ENCODE data around the gene VPS37B.
"Not testable (repeated sequence)": the region's sequence is repeated elsewhere in the genome, so short reads cannot be mapped to it uniquely, and the experiment has no call there.

VPS37B gene, protein sequence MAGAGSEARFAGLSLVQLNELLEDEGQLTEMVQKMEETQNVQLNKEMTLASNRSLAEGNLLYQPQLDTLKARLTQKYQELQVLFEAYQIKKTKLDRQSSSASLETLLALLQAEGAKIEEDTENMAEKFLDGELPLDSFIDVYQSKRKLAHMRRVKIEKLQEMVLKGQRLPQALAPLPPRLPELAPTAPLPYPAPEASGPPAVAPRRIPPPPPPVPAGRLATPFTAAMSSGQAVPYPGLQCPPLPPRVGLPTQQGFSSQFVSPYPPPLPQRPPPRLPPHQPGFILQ

DNA sequence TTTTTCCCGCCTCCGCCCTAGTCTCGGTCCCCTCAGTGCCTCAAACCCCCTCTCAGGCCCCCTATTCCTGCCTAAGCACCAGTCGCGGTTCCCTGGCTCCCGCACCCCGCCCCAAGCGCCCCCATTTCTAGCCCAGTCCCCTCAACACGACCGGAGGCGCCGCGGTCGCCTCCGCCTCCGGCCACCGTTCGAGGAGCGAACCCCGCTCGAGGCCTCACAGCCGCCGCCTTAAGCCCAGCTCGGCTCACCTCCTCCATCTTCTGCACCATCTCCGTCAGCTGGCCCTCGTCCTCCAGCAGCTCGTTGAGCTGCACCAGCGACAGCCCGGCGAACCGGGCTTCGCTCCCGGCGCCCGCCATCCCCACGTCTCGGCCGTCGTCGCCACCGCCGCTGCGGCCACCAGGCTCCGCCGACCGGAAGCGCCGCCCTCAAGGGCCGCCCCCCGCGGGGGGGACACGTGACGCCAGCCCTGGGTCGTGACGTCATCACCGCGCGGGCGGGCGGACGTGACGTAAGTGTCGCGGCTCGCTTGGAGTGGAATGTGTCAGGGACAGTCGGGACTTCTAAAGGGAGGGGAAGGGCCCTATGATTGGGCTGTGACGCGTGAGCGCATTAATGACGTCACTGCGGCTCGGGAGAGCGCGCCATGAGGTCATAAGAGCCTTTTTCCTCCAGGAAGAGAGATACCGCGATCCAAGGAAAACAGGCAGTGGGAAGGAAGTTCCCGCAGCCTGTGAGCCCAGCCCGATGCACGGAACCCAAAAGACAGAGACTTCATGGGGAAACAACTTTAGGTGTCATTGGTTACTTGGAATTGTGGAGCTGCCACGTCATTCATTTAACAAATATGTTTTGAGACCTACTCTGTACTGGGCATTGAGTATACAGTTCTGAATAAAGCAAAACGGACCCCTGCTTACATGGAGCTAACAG, at the start of gene VPS37B:
VPS37B (minus strand) TSS at position 421 of the 933 bp plus-strand sequence; CDS start at position 359, 62 bp downstream.
- DNase-seq: peak in 52 of 58 donors; percentile 15 to 84 (median 64)

- peak in 53 of 58 donors; percentile 36 to 91 (median 74) for DNase-seq
Observed at GRCh38 chr12:122944605-122945592, 49.0 kb upstream of the VPS37B start.

DNA sequence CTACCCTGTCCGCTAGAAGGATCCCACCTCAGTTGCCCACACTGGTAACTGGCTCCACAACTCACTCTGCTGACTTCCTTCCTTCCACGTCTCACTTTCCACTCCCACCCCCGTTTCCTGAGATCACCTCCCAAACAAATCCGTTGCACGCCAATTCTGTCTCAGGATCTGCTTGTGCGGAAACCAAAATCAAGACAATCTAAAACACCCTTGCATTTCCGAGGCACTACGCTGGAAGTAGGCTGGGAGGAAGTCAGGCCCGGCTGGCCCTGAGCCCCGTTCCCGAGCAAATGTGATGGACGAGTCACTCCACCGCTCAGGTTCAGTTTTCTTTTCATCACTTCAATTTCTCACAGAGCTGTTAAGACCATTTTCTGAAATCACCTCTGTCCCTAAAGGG, 47.3 kb upstream of the VPS37B start:
- DNase-seq: peak in 9 of 58 donors; percentile 7 to 59 (median 29)

GRCh38 chr12:122942637-122943036, 46.7 kb upstream of the VPS37B start:
- DNase-seq: no peak

DNA sequence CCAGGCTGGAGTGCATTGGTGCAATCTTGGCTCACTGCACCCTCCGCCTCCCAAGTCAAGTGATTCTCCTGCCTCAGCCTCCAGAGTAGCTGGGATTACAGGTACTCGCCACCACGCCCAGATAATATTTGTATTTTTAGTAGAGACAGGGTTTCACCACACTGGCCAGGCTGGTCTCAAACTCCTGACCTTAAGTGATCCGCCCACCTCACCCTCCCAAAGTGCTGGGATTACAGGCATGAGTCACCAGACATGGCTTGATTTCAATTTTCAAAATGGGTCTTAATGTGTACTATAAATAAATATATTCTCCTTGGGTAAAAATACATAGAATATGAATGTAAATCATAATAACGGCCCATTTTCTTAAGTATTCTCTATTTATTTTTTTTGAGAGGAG, 45.4 kb upstream of the VPS37B start:
- not testable (repeated sequence) for DNase-seq

DNA sequence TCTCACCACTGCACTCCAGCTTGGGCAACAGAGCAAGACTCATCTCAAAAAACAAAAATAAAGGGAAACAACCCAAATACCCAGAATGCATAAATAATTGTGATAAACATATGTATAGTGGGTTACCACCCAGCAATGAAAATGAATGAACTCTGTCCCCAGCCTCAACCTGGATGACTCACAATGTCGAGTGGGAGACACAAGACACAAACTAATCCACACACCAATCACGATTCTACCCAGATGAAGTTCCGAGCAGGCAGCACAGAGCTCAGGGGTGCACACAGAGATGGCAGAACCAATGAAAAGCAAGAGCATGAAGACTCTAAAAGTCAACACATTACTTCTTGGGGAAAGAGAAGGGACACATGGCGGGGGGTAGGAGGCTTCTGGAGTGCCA, 43.2 kb upstream of the VPS37B start:
- peak in 1 of 58 donors; percentile 10 for DNase-seq

GRCh38 chr12:122937622-122938091, 41.7 kb upstream of the VPS37B start:
- DNase-seq: no peak

GRCh38 chr12:122935318-122935717, 39.4 kb upstream of the VPS37B start:
- no peak for DNase-seq

GRCh38 chr12:122934722-122935121, 38.8 kb upstream of the VPS37B start:
- DNase-seq: no peak

GRCh38 chr12:122932207-122932606, 36.3 kb upstream of the VPS37B start:
- no peak for DNase-seq

DNA sequence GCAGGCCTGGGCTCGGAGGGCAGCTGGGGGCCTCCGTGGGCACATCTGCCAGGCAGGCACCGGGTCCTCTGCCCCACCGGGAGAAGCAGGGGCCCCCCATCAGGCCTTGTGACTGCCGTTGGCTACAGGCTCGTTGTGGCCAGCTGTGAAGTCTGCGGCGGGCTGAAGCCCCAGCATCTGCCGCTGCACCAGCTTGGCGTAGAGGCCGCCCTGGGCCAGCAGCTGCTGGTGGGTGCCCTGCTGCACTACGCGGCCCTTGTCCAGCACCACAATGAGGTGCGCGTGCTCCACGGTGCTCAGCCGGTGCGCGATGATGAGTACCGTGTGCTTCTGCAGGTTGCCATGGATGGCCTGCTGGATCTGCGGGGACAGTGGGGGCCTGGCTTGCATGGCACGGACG, 33.9 kb upstream of the VPS37B start:
- no peak for DNase-seq

GRCh38 chr12:122929148-122929538, 33.2 kb upstream of the VPS37B start:
- no peak for DNase-seq

DNA sequence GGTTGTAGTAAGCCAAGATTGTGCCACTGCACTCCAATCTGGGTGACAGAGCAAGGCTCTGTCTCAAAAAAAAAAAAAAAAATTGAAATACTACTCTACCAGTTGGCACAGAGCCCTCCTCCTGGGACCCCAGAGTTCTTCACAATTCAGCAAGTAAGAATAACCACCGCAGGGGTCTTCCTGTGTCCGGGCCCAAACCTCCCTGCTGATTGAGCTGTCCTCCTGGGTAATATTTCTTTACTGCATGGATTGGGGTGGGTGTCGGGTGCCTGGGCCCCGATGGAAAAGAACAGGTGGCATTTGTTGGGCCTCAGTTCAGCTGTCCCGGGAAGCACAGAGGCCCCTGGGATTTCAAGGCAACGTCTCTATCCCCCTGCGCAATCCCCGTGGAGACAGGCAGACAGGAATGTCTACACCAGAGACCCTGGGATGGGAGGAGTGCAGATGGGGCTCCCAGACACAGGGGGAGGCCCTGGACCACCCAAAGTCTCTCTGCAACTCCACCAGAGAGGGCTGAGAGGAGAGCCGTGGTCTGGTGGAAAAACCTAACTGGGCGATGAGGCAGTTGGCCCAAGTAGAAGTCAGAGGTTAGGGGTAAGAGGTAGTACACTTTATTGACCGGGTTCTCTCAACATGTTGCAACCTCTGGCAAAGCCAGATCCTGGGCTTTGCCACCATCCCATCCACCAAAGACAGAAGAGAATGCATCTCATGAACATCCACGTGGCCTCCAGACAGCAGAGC, 32.7 kb upstream of the VPS37B start:
- no peak for DNase-seq

DNA sequence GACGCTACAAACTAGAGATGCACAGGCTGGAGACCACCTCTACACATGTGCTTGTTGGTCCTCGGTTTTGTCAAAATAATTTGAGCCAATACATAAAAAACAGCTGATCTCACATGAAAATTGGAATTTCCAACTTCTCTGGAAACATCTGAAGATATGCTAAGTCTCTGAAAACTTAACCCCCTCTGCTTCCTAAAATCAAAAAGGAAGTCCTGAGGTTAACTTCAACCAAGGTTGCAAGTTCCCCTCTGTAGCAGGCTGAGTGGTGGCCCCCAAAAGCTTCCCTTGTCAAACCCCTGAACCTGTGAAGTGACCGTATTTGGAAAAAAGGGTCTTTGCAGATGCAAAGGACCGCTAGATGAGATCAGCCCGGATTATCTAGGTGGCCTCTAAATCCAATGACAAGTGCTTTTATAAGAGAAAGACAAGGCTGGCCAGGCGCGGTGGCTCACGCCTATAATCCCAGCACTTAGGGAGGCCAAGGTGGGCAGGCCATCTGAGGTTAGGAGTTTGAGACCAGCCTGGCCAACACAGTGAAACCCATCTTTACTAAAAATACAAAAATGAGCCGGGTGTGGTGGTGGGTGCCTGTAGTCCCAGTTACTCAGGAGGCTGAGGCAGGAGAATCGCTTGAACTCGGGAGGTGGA, 32.0 kb upstream of the VPS37B start:
- DNase-seq: no peak

DNA sequence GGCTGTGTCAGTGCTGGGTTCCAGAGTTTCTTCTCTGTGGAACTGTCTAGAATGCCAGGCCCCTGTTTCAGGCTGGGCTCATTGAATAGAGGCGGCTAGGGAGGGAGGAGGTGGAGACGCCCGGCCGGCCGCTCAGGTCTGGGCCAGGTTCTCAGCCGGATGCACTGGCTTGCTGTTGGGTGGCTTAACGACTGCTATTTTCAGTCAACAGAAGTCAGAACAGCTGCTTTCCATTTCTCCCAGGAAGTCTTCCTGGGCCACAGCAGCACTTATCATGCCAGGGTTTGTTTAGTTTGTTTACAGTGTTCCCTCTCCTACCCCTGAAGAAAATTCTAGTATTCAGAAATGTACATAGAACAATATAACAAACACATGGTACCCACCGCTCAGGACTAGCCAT, 26.0 kb upstream of the VPS37B start:
- DNase-seq: no peak

DNA sequence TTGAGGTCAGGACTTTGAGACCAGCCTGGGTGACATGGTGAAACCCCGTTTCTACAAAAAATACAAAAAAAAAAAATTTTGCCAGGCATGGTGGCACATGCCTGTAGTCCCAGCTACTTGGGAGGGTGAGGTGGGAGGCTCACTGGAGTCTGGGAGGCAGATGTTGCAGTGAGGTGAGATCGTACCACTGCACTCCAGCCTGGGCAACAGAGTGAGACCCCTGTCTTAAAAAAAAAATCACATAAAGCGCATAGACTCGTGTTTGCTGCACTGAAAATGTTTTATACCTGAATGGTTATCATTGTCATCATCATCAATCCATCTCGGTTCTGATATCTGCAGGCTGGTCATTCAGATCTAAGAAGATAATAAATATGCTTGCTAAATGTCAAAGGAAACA, 24.8 kb upstream of the VPS37B start:
- no peak for DNase-seq

GRCh38 chr12:122918827-122919226, 22.9 kb upstream of the VPS37B start:
- DNase-seq: no peak

GRCh38 chr12:122917507-122918121, 21.7 kb upstream of the VPS37B start:
- peak in 5 of 58 donors; percentile 6 to 29 (median 15) for DNase-seq
